ENCODE results near the gene UBE2F. TPM values are rescaled to one million over a fixed set of nuclear protein-coding genes. Genes with fewer than 3 reads are reported as not detected.

The UBE2F gene, protein sequence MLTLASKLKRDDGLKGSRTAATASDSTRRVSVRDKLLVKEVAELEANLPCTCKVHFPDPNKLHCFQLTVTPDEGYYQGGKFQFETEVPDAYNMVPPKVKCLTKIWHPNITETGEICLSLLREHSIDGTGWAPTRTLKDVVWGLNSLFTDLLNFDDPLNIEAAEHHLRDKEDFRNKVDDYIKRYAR
- total RNA-seq (10 to 100 TPM; 32.1 to 73.9 (median 48.9) TPM), polyA plus RNA-seq (10 to 100 TPM; 34.3 to 49.3 (median 46.0) TPM)
- long read RNA-seq, donor 1, transcript UBE2F-201 (10 exons, 2,009 nt) = major isoform, 21 of 26 reads
- long read RNA-seq, donor 1, partial matches to known transcripts = 0 of 26 reads
- long read RNA-seq, donor 1, other reads (novel, unspliced or antisense) = 0 of 26 reads
- long read RNA-seq, donor 2, transcript UBE2F-201 (10 exons, 2,009 nt) = major isoform, 12 of 17 reads
- long read RNA-seq, donor 2, partial matches to known transcripts = 0 of 17 reads
- long read RNA-seq, donor 2, other reads (novel, unspliced or antisense) = 0 of 17 reads

DNA sequence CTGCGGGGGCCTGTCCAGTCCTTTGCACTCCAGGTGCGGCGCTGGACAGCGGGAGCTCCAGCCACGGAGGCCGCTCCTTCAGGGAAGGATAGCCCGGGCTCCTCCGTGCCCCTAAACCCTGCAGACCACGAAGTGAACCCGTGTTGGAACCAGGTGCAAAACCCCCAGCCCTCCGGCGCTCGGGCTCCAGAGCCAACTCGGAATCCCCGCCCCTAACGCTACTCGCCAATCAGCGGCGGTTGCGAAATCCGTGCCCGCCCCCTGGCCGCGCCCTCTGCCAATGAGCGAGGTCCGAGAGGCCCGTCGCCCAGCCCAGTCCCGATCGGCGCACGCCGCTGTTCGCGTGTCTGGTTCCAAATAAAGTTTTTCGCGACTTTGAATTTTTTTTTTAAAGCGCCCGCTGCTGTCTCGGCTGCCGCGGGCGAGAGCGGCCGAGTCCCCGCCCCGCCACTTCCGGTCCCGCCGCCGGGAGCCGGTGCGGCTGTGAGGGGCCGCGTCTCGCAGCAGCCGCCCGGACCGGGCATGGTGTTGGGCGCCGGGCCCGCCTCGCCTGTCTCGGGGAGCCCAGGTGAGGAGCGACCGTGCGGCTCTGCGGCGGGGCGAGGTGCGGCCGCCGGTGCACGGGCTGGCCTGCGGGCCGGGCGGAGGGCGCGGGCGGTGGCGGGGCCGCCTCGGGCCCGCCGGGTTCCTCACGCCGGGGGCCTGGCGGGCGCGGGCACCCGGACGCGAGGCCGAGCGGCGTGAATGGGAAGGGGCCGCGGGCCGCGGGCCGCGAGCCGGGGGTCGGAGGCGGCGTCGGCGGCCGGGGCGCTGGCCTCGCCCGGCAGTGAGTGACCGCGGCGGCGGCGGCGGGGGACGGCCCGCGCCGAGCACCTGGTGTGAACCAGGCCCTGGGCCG lies at the start of gene UBE2F:
Gene UBE2F (plus strand): TSS at position 450 of the 898 bp plus-strand sequence. CDS start 6,094 bp downstream, outside the sequence.
- intact Hi-C loops (cut with DNase I; ENCODE audit: low total_unique reads) = loop anchor here (10.0 kb wide), 1 partner anchor 88 kb away; no protein-coding TSS in a partner anchor
- Histone ChIP-seq H3K27me3 (replicated peaks in 1 of 7) (no peaks in the 10 kb centered on the region), H3K4me1 (peaks cover 22 to 55% (median 42%) of the 10 kb centered on the region in 6 donors), H3K27ac (peak within 1 kb of the TSS; percentile 28 to 91 (median 78)), H3K4me3 (peak within 1 kb of the TSS; percentile 56 to 96 (median 76)), H3K9me3 (peaks cover 0 to 17% (median 14%) of the 10 kb centered on the region in 8 donors), H3K36me3 (no peaks in the 10 kb centered on the region)
- DNase-seq = peak; percentile 99
- TF ChIP-seq POLR2AphosphoS5 (IDR thresholded peaks at IDR 0.05) = peak; percentile 83 to 88 (median 87)
- TF ChIP-seq POLR2A (IDR thresholded peaks at IDR 0.05) = peak in 2 of 3 donors; percentile 39 to 67
- TF ChIP-seq, protein P1, sequence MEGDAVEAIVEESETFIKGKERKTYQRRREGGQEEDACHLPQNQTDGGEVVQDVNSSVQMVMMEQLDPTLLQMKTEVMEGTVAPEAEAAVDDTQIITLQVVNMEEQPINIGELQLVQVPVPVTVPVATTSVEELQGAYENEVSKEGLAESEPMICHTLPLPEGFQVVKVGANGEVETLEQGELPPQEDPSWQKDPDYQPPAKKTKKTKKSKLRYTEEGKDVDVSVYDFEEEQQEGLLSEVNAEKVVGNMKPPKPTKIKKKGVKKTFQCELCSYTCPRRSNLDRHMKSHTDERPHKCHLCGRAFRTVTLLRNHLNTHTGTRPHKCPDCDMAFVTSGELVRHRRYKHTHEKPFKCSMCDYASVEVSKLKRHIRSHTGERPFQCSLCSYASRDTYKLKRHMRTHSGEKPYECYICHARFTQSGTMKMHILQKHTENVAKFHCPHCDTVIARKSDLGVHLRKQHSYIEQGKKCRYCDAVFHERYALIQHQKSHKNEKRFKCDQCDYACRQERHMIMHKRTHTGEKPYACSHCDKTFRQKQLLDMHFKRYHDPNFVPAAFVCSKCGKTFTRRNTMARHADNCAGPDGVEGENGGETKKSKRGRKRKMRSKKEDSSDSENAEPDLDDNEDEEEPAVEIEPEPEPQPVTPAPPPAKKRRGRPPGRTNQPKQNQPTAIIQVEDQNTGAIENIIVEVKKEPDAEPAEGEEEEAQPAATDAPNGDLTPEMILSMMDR (IDR thresholded peaks at IDR 0.05 in 8 of 11, conservative IDR thresholded peaks at IDR 0.05 in 3 of 11) = peak in 3 of 11 experiments; percentile 5 to 38 (median 23)
- WGBS, 5 donors = 0 to 1% (median 0%) methylated on average over 51 to 123 of the region's 123 CpGs

DNA sequence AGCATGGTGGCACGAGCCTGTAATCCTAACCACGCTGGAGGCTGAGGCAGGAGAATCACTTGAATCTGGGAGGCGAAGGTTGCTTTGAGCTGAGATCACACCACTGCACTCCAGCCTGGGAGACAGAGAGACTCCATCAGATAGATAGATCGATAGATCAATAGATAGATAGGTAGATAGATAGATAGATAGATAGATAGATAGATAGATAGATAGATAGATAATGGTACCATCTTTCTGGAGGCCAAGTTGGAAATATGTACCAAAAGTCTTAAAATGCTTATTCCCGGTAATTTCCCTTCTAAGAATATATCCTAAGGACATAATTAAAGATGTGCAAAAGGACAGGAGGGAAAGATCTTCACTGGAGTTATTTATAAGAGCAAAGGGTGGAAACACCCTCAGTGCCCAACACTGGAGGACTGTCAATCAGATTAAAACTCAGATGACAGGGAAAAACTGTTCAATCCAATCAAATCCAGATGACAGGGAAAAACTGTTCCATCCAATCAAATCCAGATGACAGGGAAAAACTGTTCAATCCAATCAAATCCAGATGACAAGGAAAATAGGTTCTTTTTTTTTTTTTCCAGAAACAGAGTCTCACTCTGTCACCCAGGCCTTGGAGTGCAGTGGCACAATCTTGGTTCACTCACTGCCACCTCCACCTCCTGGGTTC lies 49.0 kb upstream of the UBE2F start:
- peaks cover 0 to 12% (median 2%) of the 10 kb centered on the region in 6 donors for H3K4me1 ChIP-seq
- WGBS, 5 donors = 92 to 96% (median 94%) methylated on average over 5 of the region's 5 CpGs
- no peak for DNase-seq
- TF ChIP-seq, protein P1 (IDR thresholded peaks at IDR 0.05 in 8 of 11, conservative IDR thresholded peaks at IDR 0.05 in 3 of 11) = no peak
- TF ChIP-seq POLR2AphosphoS5 (IDR thresholded peaks at IDR 0.05) = no peak
- no peak for TF ChIP-seq POLR2A (IDR thresholded peaks at IDR 0.05)
- H3K27me3 ChIP-seq (replicated peaks in 1 of 7) = no peaks in the 10 kb centered on the region
- no peak overlapping the region for H3K4me3 ChIP-seq
- H3K9me3 ChIP-seq = no peaks in the 10 kb centered on the region
- no peaks in the 10 kb centered on the region for H3K36me3 ChIP-seq
- intact Hi-C loops (cut with DNase I; ENCODE audit: low total_unique reads) = no loop called here
- no peak overlapping the region for H3K27ac ChIP-seq

DNA sequence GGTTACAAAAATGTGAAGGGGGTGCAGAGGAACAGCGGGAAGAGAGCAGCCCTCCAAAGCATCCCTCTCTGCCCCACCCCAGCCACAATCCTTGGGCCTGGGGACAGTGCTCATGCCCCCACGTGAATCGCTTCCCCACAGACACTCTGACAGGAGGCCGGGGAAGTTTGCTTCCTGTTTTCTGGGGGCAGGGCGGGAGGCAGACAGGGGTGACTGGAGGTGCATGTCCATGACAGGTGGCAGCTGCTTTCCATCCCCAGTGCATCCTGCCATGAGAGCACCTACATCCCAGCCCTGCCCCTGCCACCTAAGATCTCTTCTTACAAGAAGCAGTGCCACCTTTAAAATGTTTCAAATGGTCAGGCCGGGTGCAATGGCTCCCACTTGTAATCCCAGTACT lies 47.2 kb upstream of the UBE2F start:
- TF ChIP-seq POLR2AphosphoS5 (IDR thresholded peaks at IDR 0.05) (no peak), POLR2A (IDR thresholded peaks at IDR 0.05) (no peak)
- TF ChIP-seq, protein P1 (IDR thresholded peaks at IDR 0.05 in 8 of 11, conservative IDR thresholded peaks at IDR 0.05 in 3 of 11) = no peak
- intact Hi-C loops (cut with DNase I; ENCODE audit: low total_unique reads) = no loop called here
- H3K9me3 ChIP-seq = no peaks in the 10 kb centered on the region
- H3K4me3 ChIP-seq = no peak overlapping the region
- 15 to 52% (median 35%) methylated on average over 5 to 6 of the region's 6 CpGs for WGBS, 5 donors
- peaks cover 0 to 25% (median 12%) of the 10 kb centered on the region in 6 donors for H3K4me1 ChIP-seq
- no peak overlapping the region for H3K27ac ChIP-seq
- DNase-seq = peak; percentile 70
- H3K36me3 ChIP-seq = no peaks in the 10 kb centered on the region
- no peaks in the 10 kb centered on the region for H3K27me3 ChIP-seq (replicated peaks in 1 of 7)
